HG03432 (cell line): ENCODE results near the gene CLBA1.
"Not testable (repeated sequence)": the region's sequence is repeated elsewhere in the genome, so short reads cannot be mapped to it uniquely, and the experiment has no call there.

Source experiments
- ATAC-seq: cut with Tn5 transposase; IDR thresholded peaks from one replicate; pipeline ENCODE4 v1.9.1; 2021; ENCODE audit warnings: mild to moderate bottlenecking, moderate library complexity; ENCODE audit not compliant: unreplicated experiment

Gene CLBA1

DNA sequence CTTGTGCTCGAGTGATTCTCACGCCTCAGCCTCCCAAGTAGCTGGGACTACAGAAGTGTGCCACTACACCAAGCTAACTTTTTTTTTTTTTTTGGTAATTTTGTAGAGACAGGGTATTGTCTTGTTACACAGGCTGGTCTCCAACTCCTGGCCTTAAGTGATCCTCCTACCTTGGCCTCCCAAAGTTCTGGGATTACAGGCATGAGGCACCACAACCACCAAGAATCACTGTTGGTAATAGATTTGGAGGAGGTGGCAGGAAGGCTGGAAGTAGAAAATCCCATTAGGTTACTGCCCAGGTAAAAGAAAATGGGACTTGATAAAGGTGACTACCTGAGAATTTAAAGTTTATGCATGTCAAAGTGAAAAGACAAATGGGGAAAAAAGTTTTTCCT lies 36.7 kb downstream of the CLBA1 start:
- no peak for ATAC-seq

DNA sequence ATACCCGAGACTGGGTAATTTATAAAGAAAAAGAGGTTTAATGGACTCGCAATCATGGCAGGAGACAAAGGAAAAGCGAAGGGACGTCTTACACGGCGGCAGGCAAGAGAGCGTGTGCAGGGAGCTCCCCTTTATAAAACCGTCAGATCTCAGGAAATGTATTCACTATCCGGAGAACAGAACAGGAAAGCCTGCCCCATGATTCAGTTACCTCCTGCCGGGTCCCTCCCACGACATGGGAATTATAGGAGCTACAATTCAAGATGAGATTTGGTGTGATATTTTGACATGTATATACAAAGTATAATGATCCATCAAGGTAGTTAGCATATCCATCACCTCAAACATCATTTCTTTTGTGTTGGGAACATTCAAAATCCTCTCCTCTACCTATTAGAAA lies 37.6 kb downstream of the CLBA1 start:
- ATAC-seq: no peak

- ATAC-seq: no peak
Measured at GRCh38 chr14:105023791-105024480, 38.3 kb downstream of the CLBA1 start.

DNA sequence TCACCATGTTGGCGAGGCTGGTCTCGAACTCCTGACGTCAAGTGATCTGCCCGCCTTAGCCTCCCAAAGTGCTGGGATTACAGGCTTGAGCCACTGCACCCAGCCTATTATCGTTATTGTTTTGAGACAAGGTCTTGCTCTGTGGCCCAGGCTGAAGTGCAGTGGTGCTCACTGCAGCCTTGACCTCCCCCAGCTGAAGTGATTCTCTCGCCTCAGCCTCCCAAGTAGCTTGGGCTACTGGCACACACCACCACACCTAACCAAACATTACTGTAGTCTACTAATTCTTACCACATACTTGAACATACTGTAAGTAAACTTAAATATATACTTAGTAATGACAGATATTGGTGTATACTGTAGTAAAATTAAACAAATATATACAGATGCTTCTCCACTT lies 39.8 kb downstream of the CLBA1 start:
- ATAC-seq: no peak

- no peak for ATAC-seq
Measured at GRCh38 chr14:105026033-105026785, 40.6 kb downstream of the CLBA1 start.

GRCh38 chr14:105026802-105027563 lies 41.4 kb downstream of the CLBA1 start:
- no peak for ATAC-seq

DNA sequence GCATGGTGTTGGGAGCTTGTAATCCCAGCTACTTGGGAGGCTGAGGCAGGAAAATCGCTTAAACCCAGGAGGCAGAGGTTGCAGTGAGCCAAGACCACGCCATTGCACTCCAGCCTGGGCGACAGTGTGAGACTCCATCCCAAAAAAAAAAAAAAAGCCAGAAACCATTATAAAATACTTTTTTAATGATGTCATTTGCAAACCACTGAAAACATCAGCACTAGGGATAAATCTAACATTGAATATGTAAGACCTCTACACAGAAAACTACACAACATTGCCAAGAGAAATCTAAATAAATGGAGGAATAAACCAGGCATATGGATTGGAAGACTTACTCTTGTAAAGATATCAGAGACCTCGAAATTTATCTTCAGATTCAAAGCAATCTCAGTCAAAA lies 42.1 kb downstream of the CLBA1 start:
- ATAC-seq: not testable (repeated sequence)

DNA sequence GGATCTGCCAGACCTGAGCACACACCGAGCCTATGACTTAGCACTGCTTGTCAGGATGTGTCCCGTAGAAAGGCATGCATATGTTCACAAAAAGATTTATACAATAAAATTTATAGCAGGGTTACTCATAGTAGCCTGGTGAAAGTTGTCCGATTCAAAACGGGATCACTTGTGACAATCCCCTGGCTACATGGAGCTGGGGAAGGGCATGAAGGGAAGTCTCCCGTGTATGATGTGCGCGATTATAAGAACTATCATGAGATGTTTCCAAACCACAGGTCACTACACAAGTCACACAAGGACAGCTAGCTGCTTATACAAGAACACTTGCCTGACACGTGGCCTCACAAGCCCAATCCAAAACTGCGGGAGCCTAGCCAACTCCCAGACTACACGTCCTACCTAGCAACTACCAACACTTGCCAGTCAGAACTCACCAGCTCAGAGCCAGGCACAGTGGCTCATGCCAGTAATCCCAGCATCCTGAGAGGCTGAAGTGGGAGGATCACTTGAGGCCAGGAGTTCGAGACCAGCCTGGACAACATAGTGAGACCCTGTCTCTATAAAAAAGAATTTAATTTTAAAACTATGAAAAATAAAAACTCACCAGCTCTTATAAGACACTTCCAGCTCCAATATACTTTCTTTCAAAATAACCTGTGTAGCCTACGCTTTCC lies 42.8 kb downstream of the CLBA1 start:
- ATAC-seq: no peak

GRCh38 chr14:105029402-105029801 lies 43.8 kb downstream of the CLBA1 start:
- ATAC-seq: no peak

GRCh38 chr14:105030194-105030593 lies 44.6 kb downstream of the CLBA1 start:
- ATAC-seq: no peak

- no peak for ATAC-seq
Measured at GRCh38 chr14:105030836-105031396, 45.3 kb downstream of the CLBA1 start.

- ATAC-seq: not testable (repeated sequence)
Measured at GRCh38 chr14:105032451-105032901, 46.9 kb downstream of the CLBA1 start.

DNA sequence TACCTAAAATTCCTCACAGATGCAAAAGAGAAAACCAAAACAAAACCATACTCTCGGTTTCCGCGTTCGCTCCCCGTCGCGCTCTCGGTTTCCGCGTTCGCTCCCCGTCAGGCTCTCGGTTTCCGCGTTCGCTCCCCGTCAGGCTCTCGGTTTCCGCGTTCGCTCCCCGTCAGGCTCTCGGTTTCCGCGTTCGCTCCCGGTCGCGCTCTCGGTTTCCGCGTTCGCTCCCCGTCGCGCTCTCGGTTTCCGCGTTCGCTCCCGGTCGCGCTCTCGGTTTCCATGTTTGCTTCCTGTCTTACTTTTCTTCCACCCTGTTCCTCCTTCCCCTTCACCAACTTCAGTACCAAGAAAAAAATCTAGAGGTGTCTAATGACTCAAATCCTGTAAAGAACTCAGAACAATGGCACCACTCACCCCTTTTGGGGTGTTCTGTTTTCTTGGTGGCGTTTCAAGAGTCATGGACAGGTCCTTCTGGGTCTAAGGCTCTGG lies 47.9 kb downstream of the CLBA1 start:
- ATAC-seq: not testable (repeated sequence)

GRCh38 chr14:105034315-105035039 lies 48.9 kb downstream of the CLBA1 start:
- ATAC-seq: no peak

GRCh38 chr14:105035616-105036015 lies 50.0 kb downstream of the CLBA1 start:
- not testable (repeated sequence) for ATAC-seq

- no peak for ATAC-seq
Measured at GRCh38 chr14:105039458-105040205, 54.0 kb downstream of the CLBA1 start.

DNA sequence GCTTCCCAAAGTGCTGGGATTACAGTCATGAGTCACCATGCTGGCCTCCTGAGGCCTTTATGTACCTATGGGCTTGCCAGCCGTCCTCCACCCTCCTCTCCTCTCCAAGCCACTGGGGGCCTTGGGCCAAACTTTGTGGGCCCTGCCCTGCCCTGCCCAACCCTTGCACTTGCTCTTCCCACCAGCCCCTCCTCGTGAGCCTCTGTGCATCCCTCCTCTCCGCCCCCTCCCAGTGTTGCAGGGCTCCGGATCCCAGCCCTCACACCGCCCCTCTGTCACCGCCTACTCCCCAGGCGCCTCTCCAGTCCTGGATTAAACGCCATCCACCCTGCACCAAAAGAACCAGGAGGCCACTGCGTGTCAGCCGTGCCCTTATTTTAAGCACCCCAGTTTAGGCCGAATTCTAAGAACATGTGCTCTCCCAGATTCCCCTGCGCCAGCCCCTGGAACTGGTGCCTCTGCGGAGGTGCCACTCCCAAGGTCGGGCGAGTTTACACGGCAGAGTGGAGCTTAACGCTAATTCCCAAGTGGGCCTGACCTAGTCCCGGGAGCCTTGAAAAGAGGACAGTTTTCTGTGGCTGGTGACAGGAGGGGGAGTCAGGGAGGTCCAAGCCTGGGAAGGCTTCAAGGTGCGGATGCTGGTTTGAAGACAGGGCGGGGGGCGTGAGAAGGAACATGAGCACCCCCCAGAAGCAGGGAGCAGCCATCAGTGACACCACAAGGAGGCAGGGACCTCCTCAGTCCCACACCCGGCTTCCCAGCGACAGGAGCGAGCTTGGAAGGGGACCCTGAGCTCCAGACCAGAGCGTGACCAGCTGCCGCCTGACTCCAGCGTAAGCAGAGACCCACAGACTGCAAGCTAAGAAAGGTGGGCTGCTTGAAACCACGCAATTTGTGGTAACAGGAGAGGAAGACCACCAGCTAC lies 56.5 kb downstream of the CLBA1 start:
- ATAC-seq: no peak

DNA sequence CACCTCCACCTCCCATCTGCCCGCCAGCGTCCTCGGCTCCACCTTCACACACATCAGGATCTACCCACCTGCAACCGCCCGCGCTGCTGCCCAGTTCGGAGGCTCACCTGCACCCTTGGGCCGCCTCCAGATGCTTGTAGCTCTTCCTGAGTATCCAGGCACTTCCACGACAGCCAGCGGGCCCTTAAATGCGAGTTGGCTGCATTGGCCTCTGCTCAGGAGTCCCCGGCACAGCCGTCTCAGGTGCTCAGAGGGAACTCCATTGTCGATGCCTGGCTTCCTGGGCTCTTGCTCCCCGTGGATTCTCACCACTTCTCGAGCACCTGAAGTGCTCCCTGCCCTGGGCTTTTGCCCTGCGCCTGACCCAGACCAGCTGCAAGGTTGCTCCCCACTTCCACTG lies 57.2 kb downstream of the CLBA1 start:
- no peak for ATAC-seq
